HEK293T (cell line): Measurements from ENCODE around the gene GNG13.

Experiments
- CTCF ChIA-PET: fragments of 350-600 bp; formaldehyde crosslinking; extraction: SDS; loops from one replicate; lab custom pipeline; 2021; ENCODE audit warnings: antibody characterized with exemption, inconsistent platforms; lab: Yijun Ruan, JAX
- POLR2A ChIA-PET: fragments of 350-600 bp; formaldehyde crosslinking; extraction: SDS; loops from one replicate; lab custom pipeline; 2020; ENCODE audit warnings: antibody characterized with exemption, inconsistent platforms; lab: Yijun Ruan, JAX
- DNase-seq: peaks from one replicate; pipeline ENCODE4 v3.0.0; 2012; ENCODE audit warnings: mixed read lengths; ENCODE audit errors: extremely low spot score
- ARNT ChIP-seq: fragments of 450-650 bp; IDR thresholded peaks from 2 replicates; pipeline ENCODE4 v1.6.1; 2017; ENCODE audit warnings: mild to moderate bottlenecking
- BHLHE40 ChIP-seq: fragments of 450-650 bp; IDR thresholded peaks from 2 replicates; pipeline ENCODE4 v1.6.1; 2016; ENCODE audit warnings: mild to moderate bottlenecking, moderate library complexity, borderline replicate concordance
- CTBP1 ChIP-seq: fragments of 450-650 bp; IDR thresholded peaks from 2 replicates; pipeline ENCODE4 v1.6.1; 2016; ENCODE audit warnings: borderline replicate concordance
- ELF4 ChIP-seq: fragments of 450-650 bp; IDR thresholded peaks from 2 replicates; pipeline ENCODE4 v1.6.1; 2017; ENCODE audit warnings: antibody characterized with exemption
- FOXA1 ChIP-seq: fragments of 450-650 bp; IDR thresholded peaks from 2 replicates; pipeline ENCODE4 v1.6.1; 2016; ENCODE audit warnings: mild to moderate bottlenecking
- FOXK2 ChIP-seq: fragments of 450-650 bp; IDR thresholded peaks from 2 replicates; pipeline ENCODE4 v1.6.1; 2016; ENCODE audit warnings: mild to moderate bottlenecking
- FOXM1 ChIP-seq: fragments of 450-650 bp; IDR thresholded peaks from 2 replicates; pipeline ENCODE4 v1.6.1; 2017; ENCODE audit warnings: mild to moderate bottlenecking, borderline replicate concordance
- HDGF ChIP-seq: fragments of 450-650 bp; IDR thresholded peaks from 2 replicates; pipeline ENCODE4 v1.6.1; 2017; ENCODE audit warnings: antibody characterized with exemption, borderline replicate concordance
- L3MBTL2 ChIP-seq: fragments of 450-650 bp; conservative IDR thresholded peaks from 2 replicates; pipeline ENCODE4 v1.6.1; 2016; ENCODE audit warnings: mild to moderate bottlenecking
- LEF1 ChIP-seq: fragments of 450-650 bp; IDR thresholded peaks from 2 replicates; pipeline ENCODE4 v1.6.1; 2017; ENCODE audit warnings: mild to moderate bottlenecking, borderline replicate concordance
- NFRKB ChIP-seq: fragments of 450-650 bp; IDR thresholded peaks from 2 replicates; pipeline ENCODE4 v1.6.1; 2016; ENCODE audit warnings: mild to moderate bottlenecking, moderate library complexity
- SP1 ChIP-seq: fragments of 450-650 bp; IDR thresholded peaks from 2 replicates; pipeline ENCODE4 v1.6.1; 2017
- SUZ12 ChIP-seq: fragments of 450-650 bp; IDR thresholded peaks from 2 replicates; pipeline ENCODE4 v1.6.1; 2016; ENCODE audit warnings: mild to moderate bottlenecking
- TARDBP ChIP-seq: fragments of 450-650 bp; IDR thresholded peaks from 2 replicates; pipeline ENCODE4 v1.6.1; 2016
- ZNF384 ChIP-seq: fragments of 450-650 bp; IDR thresholded peaks from 2 replicates; pipeline ENCODE4 v1.6.1; 2016
- TF ChIP-seq, protein P1 (sequence below): fragments of 450-650 bp; IDR thresholded peaks from 2 replicates; pipeline ENCODE4 v1.6.1; 2016

The GNG13 gene

DNA sequence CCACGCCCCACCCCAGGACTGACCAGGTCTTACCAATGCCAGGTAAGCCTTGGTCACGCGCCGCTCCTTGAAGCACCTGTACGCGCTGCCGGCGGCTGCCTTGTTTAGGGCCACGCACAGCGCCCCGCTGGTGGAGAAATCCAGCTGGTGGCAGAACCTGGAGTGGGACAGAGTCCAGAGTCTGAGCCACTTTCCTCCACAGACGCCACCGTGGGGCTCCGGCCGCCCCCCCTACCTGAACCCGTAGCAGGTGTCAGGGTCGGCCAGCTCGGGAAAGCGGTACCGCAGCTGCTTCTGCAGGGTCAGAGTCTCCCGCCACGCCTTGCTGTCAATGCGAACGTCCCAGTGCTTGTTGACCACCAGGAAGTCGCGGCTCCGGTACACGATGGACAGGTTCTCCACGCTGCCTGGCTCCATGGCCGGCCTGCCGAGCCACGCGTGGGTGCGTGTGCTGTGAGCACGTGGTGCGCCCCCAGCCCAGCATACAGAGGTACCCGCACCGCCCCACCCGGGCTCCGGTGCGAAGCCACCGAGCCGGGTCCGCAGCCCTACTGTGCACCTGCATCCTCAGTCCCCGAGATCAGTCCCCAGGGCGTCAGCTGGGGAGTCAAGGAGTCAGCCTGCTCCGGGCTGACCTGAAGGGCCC lies 13.1 kb downstream of the GNG13 start:
- DNase-seq: no peak
- ChIA-PET CTCF (interaction anchor here (1.2 to 2.1 kb wide), 3 partner anchors 67 to 75 kb away, joined by 4 to 9 read pairs (median 5); partner anchors contain the start of gene METRN), POLR2A (interaction anchor here (1.3 to 3.1 kb wide), 4 partner anchors 13 to 72 kb away, joined by 3 to 34 read pairs (median 24); partner anchors contain the start of genes ANTKMT, GNG13 and METRN)
- TF ChIP-seq, protein P1, sequence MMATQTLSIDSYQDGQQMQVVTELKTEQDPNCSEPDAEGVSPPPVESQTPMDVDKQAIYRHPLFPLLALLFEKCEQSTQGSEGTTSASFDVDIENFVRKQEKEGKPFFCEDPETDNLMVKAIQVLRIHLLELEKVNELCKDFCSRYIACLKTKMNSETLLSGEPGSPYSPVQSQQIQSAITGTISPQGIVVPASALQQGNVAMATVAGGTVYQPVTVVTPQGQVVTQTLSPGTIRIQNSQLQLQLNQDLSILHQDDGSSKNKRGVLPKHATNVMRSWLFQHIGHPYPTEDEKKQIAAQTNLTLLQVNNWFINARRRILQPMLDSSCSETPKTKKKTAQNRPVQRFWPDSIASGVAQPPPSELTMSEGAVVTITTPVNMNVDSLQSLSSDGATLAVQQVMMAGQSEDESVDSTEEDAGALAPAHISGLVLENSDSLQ: no peak
- TF ChIP-seq L3MBTL2 (no peak), ZNF384 (no peak), LEF1 (no peak), FOXM1 (no peak), HDGF (no peak), BHLHE40 (no peak)

DNA sequence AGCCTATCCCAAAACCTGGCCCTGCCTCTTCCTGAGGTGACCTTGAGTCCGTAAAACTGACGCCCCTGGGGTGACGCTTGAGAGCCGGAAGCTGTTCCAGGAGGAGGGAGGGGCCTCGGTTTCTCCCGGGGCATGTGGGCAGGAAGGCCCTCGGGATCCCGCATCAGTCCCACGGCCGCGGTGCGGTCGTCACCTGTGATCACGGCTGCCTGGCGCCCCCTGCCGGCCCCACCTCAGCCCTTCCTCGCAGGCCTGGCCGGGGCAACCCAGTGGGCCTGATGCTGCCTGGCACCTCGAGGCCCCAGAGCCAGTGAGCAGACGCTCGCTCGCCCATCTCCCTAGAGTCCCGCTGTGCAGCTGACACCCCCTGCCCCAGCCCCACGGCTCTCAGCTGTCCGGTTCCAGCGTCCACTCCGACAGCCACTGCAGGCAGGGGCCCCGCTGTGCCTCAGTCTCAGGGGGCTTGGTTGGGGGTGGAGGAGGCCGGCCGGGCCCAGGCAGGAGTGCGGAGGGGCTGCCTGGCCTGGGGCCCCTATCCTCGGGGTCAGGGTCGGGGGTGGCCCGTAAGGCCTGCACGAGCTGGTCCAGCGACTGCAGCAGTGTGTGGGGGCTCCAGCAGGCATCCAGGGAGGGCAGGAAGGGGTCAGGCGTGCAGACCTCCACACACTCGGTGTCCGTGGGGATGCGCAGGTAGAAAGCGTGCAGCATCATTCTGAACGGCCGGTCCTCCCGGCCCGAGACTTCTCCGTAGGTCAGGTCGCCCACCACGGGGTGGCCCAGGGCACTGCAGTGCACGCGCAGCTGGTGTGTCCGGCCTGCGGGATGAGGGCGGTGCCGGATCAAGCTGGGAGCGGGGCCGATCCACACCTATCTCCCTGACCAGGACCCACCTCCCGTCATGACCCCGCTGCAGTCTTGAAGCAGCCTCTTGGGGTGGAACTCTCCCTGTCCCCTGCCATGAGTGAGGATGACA lies 14.7 kb downstream of the GNG13 start:
- POLR2A ChIA-PET: interaction anchor here (0.6 to 3.1 kb wide), 7 partner anchors 13 to 83 kb away, joined by 3 to 34 read pairs (median 4); partner anchors contain the start of gene ANTKMT
- TF ChIP-seq L3MBTL2 (no peak), CTBP1 (no peak), LEF1 (no peak), FOXK2 (no peak), FOXA1 (no peak), HDGF (no peak), ELF4 (no peak), TARDBP (no peak), BHLHE40 (no peak), SUZ12 (no peak), ZNF384 (no peak), ARNT (no peak), FOXM1 (no peak), SP1 (no peak), NFRKB (no peak)
- TF ChIP-seq, protein P1: no peak
- CTCF ChIA-PET: interaction anchor here (0.5 to 1.1 kb wide), 10 partner anchors 9 to 159 kb away, joined by 3 to 5 read pairs (median 4); no protein-coding TSS in a partner anchor
- peak; percentile 68 for DNase-seq

DNA sequence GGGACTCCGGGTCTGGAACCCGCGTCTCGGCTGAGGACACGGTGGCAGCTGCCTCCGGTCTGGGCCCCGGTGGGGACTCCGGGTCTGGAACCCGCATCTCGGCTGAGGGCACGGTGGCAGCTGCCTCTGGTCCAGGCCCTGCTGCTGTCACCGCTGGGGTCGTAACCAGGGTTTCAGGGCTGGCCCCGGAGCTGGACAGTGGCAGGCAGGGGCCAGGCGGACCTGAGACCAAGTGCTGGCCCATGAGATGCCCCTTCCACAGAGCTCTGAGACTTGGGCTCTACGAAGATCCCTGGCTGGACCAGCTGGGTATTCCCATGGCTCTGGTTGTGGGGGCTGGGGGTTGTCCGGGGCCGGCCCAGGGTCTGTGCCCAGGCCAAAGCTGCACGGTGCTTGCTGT lies 16.1 kb downstream of the GNG13 start:
- ChIA-PET CTCF (interaction anchor here (0.6 to 1.4 kb wide), 5 partner anchors 7 to 410 kb away, joined by 4 to 6 read pairs (median 5); no protein-coding TSS in a partner anchor), POLR2A (interaction anchor here (1.0 to 1.8 kb wide), 6 partner anchors 11 to 94 kb away, joined by 3 to 17 read pairs (median 4); partner anchors contain the start of genes ANTKMT, CCDC78 and WDR24)
- DNase-seq: no peak
- TF ChIP-seq LEF1: no peak

DNA sequence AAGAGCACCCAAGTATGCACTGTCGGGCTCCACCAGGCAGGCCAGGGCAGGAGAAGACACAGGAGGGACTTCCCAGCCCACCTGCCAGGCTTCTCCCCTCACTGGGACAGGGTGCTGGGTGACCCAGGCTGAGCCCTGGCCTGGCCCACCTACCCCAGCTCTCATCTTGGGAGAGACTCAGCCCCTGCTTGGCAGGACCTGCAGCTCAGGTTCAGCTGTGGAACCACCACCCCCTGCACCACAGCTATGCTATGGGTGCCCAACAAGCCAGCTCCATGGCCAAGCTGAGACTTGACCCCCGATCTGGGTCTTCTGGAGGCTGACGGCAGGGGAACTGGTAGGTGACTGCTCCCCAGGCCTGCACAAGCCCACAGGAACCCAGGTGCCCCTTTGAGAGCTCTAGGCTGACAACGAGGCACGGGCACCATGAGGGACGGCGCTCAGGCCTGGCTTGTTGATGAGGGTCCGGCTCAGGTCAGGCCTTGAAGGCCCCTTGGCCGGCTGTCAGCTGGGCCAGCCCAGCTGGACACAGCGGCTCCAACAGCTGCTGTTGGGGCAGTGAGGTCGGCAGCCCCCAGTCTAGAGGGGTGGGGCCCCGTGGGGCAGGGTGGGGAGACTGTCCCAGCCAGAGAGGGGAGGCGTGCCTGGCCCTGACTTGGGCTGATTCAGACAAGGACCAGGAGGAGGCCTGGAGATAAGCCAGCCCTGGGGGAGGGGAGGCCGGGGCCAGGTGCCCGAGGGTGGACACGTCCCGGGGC lies 17.0 kb downstream of the GNG13 start:
- ChIA-PET CTCF (interaction anchor here (1.4 kb wide), 1 partner anchor 71 kb away, joined by 4 read pairs; no protein-coding TSS in a partner anchor), POLR2A (interaction anchor here (1.1 to 1.4 kb wide), 5 partner anchors 24 to 93 kb away, joined by 3 to 5 read pairs (median 5); partner anchors contain the start of genes ANTKMT, CCDC78, CIAO3 and WDR24)
- no peak for TF ChIP-seq ARNT
- no peak for TF ChIP-seq BHLHE40
- no peak for DNase-seq

DNA sequence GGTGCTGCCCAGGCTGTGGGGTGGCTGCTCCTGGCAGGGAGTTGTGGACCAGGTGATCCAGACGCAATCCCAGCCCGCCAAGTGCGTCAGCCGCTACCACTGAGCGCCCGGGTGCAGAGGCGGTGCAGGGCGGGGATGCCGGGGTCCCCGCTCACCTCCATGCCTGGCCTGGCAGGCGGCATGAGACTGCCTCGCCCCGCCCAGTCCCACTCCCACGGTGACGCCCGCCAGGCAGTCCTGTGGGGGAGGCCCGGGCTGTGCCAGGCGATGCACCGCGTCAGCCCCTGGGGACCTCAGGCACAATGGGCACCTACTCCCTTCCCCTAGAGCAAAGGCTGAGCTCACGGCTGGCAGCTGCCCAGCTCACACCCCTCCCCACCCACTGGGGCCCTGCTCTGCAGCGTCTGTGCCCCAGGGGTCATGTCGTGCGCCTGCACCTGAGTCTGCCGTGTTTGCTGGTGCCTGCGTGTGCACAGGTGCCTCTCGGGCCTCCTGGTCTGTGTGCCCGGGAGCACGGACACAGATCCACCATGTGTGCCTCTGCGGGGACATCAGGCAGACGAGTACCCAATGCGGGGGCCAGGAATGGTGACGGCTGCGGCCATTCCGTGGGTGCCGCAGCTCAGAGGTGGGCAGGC lies 17.6 kb downstream of the GNG13 start:
- TF ChIP-seq NFRKB (no peak), CTBP1 (no peak), SUZ12 (no peak), ELF4 (no peak), FOXK2 (no peak), LEF1 (no peak; the same call in 1 of the 2 replicates), FOXA1 (no peak), HDGF (no peak), L3MBTL2 (no peak), BHLHE40 (no peak), SP1 (no peak), ZNF384 (no peak), ARNT (no peak), FOXM1 (no peak), TARDBP (no peak)
- TF ChIP-seq, protein P1: no peak
- ChIA-PET POLR2A (interaction anchor here (1.1 kb wide), 2 partner anchors 42 to 62 kb away, joined by 4 to 5 read pairs; partner anchors contain the start of genes ANTKMT and CIAO3), CTCF (interaction anchor here (1.4 kb wide), 1 partner anchor 71 kb away, joined by 4 read pairs; no protein-coding TSS in a partner anchor)
- no peak for DNase-seq
